Stimulated activated CD4-positive, alpha-beta T cell treated with anti-CD3 and anti-CD28 coated beads, Interleukin-12 subunit alpha, Interleukin-12 subunit beta, amount 100 ng/mL, for 48 hours (primary cell): Measurements from ENCODE around the gene POGZ.

Source experiments
- DNase-seq, 3 donors: peaks; one replicate each; pipeline ENCODE4 v3.0.0-alpha.2; 2020; ENCODE audit warnings: low read depth in 2 of 3, low spot score in 1 of 3

The POGZ gene

DNA sequence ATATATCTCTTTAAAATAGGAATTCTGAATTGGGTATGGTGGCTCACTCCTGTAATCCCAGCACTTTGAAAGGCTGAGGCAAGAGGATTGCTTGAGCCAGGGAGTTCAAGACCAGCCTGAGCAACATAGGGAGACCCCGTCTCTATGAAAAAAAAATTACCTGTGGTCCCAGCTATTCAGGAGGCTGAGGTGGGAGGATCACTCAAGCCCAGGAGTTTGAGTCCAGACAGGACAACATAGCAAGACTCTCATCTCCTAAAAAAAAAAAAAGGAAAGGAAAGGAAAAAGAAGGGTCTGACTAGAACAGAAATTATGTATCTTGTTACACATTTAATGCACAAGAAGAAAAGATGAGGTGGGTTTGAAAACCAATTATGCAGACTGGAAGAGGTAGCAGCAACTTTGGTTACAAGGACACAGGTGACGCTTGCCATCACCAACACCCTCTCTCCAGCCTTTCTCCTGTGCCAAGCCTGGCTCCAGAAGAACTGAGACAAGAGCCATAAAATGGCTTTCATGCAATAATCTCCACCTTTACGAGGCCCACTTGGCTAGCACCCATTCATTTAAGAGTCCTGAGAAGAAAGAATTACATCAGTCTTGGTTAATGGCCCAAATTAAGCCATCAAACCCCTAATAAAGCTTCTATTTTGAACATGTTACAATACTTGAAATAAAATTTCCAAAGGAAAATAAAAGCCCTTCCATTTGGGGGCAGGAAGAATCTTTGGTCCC, 82.0 kb downstream of the POGZ start:
- DNase-seq: no peak

DNA sequence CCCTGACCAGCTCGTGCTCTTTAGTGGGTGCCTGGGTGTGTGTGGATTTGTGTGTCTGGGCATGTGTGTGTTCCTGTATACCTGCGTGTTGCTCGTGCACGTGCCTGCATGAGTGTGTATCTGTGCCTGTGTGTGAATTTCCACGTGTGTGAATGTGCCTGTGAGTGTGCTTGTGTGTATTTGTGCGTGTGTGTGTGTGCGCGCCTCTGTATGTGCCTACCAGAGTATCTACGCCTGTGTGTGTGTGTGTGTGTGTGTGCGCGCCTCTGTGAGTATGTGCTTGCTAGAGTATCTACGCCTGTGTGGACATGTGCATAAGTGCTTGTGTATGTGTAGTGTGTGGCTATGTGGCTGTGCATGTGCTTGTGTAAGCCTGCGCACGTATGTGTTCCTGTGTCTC, 86.1 kb downstream of the POGZ start:
- DNase-seq: no peak

DNA sequence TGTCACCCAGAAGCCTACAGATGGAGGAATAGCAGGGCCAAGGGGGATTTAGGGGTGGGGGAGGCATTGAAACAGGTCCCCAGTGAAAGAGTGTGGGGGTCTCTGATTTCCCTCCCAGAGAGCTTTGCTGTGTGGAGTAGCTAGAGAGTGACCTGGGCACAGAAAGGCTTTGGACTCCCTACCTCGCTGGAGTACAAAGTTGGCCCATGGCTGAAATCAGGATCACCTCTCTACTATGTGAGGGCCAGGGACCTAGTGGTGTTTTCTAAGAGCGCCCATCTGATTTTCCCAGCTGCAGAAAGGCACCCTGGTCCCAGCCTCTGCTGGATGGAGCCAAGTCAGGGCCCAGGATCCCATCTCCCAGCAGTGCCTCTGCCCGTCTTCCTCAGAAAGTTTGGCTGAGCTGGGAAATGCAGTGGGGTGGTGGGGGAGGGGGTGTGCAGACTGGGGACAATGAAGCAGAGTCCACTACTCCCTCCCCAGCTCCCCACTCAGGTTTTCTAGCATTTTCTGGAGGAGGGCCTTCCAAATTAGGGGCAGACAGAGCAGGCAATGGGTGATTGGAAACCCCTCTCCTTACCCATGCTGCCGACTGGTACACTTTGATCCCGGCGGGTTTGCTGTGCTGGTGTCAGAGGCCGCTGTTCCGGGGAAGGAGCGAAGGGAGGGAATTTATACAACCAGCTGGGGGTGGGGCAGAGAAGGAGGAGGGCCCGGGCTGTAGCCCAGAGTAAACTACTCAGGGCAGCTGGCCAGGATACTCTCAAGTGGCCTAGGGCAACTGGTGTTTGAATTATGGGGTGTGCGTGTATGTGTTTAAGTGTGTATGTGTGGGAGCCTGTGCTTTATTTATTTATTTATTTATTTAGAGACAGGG, 87.0 kb downstream of the POGZ start, which contains the start of gene SELENBP1:
TSS of gene SELENBP1 (minus strand) at position 648 of the 877 bp plus-strand sequence. CDS start at position 584, 64 bp downstream.
- DNase-seq: no peak

DNA sequence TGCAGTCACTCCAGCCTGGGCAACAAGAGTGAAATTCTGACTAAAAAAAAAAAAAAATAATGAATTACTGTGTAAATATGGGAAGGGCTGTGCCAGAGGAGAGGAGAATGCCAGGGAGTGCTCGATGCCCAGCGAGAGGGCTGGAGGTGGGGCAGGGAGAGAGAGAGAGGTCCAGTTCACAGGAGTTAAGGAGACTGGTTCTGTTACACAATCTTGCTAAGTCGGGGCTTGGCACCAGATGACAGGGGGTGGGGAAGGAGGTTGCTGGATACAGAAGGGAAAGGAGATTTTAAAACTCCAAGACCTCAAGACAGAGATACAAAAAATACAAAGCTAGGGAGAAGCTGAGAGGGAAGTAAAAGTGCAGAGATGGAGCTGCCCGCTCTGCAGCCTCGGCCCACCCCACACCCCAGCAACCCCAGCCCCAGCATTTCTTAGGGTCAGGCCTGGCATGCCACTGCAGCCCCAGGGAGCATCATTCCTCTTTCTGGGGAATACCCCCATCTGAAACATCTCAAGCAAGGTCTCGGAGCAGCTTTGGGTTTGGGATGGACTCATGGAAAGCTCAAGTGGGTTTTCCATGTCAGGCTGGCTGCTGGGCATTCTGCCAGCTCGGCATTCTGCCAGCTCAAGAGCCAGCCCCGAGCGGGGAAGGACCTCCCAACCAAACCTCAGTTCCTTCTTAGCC, 87.8 kb downstream of the POGZ start:
- DNase-seq: no peak

DNA sequence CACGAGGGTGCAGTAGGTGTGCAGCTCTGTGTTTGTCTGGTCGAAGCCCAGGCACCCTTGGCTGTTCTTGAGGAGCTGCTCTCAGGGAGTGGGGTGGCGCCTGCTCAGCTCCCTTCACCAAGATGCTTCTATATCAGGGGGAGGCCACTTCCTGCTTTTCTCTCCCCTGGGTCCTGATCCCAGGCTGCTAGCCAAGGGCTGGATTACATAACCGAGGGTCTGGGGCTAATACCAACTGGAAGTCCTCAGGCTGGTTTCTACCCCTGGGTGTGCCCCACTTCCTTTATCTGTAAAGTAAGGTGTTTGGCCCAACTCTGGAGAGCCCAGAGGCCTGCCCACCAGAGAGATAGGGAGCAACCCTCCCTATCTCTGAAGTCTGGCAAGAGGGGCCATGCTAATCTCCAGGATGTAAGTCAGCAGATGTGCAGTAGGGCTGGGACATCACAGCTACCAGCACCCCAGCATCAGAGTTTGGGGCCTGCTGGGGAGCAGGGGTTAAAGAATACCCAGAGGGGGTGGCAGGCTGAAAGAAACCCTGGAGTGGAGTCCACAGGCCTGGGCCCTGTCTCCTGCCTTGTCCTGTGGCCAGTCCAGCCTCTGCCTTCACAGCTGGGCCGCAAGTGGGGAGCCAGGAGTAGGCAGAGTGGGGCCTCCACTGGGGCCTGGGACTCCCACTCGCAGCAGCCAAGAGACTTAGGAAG, 88.9 kb downstream of the POGZ start:
- DNase-seq: no peak

DNA sequence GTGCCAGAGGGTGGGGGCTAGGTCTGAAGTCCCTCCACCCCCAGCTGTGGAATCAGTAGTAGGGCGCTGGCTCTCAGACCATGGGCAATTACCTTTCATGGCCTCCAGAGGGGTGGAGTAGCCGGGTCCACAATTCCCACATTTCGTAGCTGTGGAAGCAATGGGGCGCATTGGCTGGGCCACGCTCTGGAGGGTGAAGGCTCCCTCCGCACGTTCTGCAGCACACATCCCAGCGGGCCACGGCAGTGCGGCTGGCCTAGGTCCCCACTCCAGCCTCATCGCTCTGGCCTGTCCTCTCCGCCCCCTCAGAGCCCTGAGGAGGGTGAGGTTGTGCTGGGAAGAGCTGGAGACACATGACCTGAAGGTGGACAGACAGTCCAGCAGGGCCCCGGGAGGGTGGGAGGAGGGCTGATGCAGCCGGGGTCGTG, 89.7 kb downstream of the POGZ start:
- no peak for DNase-seq

DNA sequence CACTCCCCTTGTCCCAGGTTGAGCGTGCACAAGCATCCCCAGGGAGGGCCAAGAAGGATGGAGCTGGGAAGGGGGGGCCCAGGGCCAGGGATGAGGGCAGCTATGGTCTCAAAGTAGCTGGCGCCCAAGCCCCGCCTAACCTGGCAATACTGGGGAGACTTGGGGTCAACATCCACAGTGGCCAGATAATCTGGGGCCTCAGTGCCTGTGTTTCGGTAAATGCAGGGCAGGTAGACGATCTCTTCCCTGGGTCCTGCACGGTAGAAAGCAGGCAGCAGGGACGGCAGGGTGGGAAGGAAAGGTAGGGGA, 90.0 kb downstream of the POGZ start:
- DNase-seq: no peak

DNA sequence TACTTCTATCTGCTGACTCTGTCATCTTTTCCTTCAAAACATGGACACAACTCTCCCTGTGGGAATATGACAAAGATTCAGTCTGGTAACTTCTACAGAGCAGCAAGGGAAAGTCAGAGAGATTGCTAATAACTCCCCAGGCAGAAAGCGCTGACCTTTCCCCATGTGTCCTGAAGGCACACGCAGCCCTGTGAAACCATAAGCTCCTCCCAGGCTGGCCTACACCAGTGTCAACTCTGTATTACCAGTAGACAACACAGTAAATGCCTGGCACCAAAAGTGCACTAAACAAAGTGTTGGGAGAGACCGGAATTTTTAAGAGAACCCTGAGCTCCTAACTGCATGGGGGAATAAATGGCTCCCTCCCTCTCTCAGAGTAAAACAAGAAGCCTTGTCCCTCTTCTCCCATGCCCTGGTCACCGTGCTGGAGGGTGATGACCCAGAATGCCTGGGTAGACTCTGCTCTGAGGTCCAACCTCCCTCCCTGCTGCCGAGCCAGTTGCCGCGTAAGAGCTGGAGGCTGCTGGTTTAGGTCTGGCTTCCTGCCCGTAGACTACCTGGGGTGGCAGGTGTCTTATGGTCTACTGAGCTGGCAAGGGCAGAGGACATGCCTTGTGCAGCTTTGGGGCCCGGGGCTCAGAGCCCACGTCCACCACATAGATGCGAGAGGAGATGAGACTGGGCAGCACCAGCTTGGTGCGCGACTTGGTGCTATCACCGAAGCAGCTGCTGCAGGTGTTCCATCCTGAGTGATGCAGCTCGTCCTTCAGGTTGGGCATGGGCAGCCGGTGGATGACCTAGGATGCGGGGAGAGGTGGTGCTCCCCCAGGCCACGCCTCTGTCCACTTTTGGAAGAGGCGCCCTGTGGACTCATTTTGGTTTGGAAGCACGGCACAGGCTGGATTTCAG, 90.6 kb downstream of the POGZ start:
- DNase-seq: no peak

DNA sequence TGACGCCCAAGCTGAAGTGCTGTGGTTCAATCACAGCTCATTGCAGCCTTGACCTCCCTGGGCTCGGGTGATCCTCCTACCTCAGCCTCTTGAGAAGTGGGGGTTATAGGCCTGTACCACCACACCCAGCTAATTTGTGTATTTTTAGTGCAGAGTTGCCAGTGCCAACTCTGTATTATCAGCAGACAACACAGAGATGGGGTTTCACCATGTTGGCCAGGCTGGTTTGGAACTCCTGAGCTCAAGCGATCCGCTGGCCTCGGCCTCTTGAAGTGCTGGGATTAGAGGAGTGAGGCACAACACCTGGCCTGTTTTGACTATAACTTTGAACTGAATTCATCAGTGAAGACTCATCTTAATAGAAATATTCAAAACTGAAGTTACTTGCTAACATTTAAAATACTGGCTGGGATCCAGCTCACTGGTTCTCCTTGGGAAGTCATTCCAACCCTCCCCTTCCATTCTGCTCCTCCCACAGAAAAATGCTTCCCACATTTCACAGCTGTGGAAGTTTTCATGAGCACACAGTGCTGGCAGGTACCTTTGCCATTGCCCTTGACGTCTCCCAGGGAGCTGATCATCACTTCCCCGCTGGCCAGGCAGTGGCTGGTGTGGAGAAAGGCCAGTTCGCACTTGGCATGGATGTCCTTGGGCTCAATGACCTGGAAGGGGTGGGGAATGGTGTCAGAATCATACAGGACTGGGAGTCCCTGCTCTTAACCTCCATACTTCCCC, 91.5 kb downstream of the POGZ start:
- no peak for DNase-seq

DNA sequence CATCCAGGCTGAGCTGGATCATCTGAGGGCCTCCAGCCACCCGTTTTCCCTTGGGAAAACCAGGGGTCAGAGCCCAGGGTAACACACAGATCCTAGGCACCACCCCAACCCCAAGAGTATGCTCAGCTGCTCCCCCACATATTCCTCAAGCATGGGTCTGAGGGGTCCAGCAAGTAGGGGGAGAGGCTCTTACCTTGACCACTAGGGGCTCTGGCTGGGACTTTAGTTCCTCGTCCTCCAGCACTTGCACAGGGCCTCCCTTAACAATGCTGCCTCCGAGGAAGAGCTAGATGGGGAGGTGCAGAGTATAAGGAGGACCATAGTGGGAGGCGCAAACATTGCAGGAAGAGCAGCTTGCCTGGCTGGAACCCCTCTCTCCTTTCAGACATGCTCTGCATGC, 94.3 kb downstream of the POGZ start:
- no peak for DNase-seq

DNA sequence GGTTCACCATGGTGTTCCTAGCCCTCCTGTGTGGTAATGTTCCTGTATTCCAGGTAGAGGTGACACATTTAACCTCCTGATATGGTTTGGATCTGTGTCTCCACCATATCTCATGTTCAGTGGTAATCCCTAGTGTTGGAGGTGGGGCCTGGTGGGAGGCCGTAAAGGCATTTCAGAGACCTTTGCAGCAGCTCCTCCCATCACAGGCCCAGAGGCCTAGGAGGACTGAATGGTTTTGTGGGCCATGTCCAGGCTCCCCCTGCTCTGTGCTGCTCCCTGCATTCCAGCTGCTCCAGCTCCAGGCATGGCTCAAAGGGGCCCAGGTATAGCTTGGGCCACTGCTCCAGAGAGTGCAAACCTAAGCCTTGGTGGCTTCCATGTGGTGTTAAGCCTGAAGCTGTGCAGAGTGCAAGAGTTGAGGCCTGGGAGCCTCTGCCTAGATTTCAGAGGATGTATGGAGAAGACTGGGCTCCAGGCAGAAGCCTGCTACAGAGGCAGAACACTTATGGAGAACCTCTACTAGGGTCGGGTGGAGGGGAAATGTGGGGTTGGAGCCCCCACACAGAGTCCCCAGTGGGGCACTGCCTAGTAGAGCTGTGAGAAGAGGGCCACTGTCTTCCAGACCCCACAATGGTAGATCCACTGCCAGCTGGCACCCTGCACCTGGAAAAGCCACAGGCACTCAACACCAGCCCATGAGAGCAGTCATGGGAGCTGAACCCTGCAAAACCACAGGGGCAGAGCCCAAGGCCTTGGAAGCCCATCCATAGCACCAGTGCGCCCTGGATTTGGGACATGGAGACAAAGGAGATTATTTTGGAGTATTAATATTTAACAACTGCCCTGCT, 96.8 kb downstream of the POGZ start:
- DNase-seq: no peak

DNA sequence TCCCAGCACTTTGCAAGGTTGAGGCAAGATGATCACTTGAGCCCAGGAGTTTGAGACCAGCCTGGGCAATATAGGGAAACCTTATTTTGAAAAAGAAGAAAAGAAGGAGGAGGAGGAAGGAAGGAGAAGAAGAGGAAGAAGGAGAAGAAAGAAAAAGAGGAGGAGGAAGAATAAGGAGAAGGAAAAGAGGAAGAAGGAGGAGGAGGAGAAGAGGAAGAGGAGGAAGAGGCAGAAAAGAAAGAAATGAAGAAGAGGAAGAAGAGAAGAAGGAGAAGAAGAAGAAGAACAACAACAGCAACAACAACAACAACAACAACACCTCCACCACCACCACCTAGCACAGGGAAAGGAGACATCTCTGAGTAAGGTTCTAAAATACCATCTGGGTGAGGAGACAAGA, 97.4 kb downstream of the POGZ start:
- no peak for DNase-seq

DNA sequence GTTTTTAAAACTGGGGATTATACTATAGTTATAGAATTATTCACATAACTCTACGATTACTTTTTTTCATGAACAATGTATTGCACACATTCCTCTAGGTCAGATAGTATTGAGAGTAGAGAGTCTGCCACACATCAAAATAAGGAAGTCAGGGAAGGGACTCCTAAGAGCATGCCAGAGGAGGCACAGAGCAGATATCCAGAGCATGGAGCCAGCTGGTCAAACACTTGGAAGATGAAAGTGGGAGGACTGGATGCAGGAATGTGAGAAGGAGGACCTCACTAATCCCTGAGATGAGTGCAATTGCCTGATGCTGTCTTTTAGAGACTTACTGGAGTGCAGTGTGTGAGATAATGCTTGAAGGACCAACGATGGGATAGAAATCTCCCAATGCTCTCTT, 102.6 kb downstream of the POGZ start:
- no peak for DNase-seq
